Hypothalamus (tissue), 51 donors: ENCODE results near the gene COL1A1.

ENCODE experiments used
- DNase-seq, 51 donors: peaks; one replicate each; lab custom pipeline; 2025; lab: John Stamatoyannopoulos, UW

Gene COL1A1

DNA sequence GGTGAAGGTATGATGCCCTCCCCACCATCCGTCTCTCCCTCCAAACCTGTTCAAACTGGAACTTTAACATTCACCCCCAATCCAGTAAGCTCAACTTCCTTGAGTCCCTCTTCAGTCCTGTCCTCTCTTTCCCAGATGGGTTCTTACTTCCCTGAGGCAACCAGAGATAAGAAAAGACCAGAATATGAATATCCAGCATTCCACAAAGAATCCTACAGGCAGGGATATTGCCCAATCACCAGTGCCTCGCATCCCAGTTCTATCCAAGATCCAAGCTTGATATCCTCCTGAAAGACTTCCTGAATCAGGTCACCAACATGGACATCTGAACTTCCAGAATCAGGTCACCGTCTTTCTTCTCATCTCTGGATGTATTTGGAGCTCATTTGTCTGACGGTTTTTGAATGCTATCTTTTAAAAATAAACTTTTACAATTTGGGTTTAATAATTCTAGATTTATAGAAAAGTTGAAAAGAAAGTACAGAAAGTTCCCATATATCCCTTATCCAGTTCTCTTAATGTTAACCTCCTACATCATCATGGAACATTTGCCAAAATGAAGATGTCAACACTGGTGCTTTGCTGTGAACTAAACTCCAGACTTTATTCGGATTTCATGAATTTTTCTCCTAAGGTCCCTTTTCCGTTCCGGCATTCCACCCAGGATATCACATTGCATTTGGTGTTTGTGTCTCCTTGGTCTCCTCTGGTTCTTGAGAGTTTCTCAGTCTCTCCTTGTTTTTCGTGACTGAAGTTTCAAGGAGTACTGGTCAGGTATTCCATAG is 13.7 kb upstream of the COL1A1 start:
- no peak for DNase-seq

DNA sequence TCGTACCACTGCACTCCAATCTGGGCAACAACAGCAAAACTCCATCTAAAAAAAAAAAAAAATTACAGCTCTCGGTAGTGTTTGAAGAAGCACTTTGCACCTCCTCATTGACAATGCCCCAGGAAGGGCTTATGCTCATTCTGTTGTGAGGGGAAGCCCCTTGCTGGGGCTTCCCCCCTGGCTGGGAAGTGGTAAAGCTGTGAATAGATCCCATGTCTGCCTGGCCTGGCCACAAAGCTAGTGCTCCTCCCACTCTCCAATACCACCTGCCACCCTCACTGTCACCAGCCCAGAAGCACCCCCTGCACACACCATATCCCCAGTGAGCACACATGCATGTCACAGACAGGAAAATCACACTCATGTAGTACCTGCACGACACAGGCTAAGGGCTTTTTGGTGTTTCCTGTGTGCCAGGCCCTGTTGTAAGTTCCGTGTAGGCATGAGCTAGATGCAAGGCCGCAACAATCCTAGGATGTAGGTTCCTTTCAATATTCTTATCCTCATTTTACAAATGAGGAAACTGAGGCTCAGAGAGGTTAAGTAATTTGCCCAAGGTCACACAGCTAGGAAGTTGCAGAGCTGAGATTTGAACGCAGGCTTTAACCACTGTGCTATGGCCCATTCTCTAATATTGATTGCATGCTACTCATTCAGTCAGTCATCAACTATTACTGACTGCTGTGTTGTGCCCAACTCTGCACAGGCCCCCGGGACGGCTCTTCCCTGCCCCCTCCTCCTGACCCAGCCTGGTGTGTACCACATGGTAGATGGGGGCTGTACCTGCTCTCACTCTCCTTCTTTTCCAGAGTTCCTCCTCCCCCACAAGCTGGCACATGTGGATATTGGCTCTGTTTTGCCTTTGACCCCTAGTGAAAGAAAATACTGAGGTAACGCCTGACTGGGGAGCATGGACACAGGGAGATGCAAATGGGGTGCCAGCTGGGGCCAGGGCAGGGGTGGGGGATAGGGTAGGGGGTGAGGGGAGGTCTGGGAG is 11.9 kb upstream of the COL1A1 start:
- no peak for DNase-seq

DNA sequence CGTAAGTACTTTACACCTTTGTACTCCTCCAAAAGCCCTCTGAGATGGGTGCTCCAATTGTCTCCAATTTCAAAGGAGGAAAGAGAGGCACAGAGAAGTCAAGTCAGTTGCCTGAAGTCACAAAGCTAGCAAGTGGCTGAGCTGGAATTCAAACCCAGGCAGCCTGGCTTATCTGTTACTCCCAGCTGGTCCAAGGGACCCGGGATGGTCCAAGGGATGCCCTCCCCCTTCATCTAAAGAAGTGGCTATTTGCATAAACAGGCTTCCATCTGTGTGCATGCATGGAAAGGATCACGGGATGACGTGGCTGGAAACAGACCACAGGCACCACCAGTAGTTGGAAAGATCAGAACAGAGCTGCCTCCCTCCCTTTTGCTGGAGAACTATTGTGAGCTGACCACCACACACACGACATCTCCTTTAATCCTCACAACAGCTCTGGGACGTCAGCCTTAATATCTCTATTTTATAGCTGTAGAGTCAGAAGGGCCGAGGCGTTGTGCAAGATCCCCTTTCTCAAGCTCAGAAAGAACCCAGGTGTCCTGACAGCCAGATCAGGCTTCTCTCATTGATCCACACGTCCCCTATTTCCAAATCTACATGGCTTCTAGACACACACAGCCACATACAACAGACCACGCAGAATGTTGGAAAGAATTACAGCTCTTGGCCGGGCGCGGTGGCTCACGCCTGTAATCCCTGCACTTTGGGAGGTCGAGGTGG is 10.9 kb upstream of the COL1A1 start:
- DNase-seq: no peak

DNA sequence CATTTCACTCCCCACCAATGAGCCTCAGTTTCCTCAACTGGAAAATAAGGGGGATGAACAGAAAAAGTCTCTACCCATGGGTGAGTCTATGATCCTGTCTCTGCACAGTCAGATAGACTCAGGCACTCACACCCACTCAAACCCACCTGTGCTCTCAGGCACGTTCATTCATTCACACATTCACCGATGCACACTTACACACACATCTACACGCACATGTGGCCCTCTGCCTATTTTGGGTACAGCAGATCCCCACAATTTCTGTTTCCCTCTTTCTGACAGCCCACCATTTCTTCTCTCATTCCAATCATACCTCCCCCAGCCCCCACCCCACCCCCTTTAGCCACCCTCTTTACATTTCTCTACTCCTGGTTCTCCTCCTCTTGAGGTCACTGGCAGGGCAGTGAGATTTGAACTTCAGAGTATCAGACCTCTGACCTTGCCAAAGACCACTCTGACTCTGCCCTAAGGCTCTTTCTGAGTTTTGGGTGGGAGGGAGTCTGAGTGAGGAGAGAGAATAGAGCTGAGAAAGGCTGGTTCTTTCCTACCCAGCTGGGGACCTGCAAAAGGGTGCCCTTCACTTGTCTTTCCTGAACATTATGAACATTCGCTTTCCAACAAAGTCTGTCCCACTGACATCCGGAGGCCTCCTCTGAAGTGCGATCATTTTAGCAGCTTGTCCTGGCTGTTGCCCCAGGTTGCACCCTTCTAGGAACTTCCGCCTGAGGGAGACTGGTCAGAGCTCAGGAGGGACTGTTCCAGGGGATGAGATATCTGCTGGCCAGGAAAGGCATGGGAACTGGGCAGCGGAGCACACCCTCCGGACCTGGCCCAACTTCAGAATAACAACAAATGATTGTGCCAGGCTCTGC is 10.1 kb upstream of the COL1A1 start:
- no peak for DNase-seq

DNA sequence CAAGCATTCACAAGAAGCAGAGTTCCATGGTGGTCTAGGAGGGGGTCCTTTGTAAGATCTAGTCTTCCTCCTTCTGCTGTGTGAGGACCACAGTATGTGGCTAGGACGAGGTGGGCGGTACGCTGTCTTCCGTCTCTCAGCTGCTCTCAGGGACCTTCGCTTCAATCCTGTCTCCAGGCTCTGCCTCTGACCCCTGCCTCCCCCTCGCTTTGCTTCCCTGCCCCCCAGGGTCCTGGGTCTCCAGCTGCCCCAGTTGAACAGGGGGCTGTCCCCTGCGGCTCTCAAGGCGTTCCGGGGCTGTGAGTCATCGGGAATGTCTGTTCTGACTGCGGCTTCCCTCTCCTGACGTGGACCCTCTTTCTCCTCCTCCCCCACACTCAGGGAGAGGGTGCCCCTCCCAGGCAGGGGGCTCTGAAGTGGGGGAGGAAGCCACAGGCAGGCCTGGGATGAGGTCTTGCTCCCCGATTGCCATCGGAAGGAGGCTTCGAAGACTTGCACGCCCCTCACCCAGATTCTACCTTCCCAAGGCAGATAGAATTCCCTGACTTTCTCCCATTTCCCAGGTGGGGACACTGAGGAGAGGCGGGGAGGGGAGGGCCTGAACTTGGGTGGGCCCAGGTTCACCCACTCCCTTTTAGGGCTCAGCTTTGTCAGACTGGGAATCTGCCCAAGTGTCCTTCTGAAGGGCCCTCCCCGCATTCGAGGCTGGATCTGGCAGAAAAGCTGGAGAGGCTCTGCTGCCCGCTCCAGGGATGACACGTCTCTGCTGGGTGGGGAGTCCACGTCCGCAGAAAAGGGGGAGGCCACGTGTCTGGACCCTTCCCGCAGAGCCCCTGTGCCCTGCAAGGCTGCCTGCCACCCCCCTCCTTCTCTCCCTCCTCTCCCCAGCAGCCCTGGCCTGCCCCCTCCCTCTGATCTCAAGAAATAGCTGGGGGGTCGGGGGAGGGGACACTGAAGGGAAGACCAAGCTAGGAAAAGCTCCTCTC is 9.1 kb upstream of the COL1A1 start:
- DNase-seq: no peak

DNA sequence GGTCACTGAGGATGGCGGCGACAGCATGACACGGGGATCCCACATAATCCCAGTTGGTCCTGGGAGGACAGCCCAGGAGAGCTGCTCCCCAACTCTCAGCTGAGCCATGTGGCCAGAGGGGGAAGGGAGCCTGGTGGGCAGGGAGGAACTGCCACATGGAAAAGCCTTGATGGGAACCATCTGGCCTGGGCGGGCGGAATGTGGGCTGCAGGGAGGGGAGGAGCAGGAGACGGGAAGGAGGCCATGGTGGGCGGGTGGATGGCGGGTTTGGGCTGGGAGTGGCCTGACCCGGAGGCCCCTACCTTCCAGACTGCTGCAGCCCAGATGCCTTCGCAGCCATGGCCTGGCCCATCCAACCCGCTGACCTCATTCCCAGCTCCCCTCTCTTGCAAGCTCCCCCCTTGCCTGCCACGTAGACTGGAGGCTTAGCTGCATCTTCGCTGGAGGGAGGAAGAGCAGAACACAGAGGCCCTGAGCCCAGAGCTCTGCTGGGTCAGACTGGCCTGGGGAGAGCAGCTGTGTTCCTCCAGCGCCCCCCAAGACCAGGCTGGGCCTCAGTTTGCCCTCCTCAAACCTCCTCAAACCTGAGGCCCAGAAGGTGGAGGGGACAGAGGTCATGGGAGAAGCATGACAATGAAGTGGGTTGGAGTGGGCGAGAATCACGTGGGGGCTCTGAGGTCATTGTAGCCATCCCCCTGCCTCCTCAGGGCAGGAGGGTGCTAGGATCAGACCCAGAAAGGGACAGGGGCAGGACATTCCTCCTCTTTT is 8.2 kb upstream of the COL1A1 start:
- no peak for DNase-seq

DNA sequence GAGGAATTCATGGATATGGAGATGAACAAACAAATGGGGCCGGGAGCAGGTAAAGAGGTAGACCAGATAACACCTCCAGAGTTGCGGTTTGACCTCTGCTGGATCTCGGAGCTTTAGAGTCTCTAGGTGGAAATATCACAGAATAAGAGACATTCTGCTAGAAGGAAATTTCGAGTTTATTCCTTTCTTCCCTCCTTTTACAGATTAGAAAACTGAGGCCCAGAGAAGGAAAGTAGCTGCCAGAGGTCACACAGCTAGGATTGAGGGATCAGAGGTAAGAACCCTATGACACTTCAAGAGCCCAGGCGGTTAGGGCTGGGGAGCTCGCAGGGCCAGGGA is 7.7 kb upstream of the COL1A1 start:
- no peak for DNase-seq

DNA sequence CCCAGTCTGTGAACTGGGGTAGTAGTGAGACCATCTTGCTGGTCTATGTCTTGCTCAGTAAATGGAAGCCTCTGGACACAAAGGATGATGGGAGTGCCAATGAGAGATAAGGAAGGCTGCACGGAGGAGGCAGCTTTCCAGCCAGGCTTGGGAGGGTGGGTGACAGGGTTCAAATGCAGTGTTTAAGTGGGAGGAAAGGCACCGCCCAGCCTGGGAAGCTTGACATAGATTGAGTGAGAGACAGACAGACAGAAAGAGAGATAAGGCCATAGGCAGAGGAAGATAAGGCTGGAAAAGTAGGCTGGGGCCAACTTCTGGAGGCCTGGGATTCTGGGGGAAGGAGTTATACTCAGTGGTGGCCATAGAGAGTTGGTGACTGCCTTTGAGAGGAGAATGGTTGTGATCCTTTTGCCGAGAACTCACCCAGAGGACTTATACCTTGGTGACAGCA is 7.2 kb upstream of the COL1A1 start:
- DNase-seq: no peak

DNA sequence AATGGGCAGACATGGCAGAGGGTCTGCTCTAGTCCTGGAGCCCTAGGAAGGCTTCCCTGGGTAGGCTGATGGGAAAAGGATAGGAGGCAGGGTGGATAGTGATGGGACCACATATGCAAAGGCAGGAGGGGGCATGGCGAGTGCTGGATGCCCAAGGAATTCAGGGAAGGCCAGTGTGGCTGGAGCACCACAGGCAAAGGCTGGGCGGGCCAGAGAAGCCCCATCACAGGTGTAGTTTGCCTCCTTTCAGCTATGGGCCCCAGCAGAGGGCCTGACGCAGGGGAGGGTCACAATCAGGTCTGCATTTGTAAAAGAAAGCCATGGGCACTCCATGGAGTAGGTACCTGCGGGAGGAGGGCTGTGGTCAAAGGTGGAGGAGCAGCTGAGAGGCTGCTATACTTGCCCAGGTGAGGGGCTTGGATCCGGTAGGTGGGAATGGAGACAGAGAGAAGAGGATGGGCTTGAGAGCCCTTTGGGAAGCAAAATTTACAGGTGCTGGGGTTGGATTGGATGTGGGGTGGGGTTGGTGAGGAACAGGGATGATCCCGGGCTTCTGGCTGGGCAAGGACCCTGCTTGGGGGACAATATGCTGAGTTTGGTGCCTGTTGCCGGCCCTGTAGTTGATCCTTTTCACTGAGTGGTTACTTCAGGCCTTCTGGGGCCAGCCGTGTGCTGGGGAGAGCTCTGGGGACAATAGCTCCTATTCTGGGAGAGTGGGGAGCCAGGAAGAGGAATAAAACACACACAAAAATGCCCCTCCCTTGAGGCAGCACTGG is 6.5 kb upstream of the COL1A1 start:
- DNase-seq: no peak

DNA sequence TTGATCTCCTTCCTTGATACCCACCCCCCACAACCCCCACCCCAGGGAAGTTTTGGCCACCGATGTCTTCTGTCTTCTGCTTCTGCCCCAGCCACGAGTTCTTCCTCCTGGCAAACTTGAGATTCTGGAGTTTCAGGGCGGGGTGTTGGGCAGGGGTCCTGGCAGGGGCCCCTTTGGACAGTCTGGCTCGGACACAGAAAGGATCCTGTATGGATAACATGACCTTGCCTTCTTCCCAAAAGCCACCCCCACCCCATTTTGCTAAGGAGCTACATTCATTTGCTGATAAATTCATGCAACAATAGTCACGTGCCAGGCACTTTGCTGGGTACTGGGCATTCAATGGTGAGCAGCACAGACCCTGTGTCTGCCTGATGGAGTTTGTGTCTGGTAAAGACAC is 5.9 kb upstream of the COL1A1 start:
- no peak for DNase-seq

DNA sequence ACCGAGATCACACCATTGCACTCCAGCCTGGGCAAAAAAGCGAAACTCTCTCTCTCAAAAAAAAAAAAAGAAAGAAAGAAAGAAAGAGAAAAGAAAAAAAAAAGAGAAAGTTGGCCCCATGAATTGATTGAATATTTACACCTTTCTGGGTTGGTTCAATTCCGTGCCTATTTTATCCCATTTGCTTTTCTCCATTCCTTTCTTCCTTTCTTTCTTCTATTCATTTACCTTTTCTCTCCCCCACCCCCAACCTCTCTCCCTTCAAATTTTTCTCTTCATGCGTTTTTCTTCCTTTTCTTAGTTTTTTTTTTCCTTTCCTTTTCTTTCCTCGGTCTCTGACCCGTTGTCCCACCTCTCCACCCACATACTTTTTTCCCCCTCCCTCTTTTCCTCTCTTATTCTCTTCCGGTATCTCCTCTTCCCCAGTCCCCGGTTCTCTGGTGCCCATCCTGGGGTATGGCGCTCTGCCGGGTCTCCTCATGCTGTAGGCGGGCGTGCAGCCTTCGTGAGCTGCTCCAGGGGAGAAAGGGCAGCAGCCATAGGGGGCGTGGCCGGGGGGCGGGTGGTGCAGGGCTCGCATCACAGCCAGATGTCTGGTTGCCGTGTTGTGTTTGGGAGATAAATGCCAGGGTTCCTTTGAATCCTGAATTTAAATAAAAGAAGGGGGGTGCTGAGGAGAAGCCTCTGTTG is 5.3 kb upstream of the COL1A1 start:
- DNase-seq: no peak

DNA sequence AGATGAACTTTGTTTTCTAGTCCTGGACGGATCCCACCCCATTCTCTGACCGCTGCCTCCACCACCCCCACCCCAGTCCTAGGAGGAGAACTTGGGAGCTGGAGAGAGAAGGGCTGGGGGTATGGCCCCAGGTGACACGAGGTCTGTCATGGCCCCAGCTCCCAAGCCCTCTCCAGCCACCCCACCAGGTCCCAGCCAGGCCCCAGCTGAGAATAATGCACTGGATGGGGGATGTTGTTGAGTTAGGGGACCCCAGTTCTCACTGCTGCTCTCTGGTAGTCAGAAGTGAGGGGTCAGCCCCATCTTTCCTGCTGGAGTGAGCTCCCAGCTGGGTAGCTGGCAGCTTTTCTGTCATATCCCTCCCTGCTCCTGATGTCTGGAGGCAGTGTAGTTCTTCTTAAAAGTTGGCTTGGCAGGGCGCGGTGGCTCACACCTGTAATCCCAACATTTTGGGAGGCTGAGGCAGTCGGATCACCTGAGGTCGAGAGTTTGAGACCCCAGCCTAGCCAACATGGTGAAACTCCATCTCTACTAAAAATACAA is 4.6 kb upstream of the COL1A1 start:
- DNase-seq: no peak

DNA sequence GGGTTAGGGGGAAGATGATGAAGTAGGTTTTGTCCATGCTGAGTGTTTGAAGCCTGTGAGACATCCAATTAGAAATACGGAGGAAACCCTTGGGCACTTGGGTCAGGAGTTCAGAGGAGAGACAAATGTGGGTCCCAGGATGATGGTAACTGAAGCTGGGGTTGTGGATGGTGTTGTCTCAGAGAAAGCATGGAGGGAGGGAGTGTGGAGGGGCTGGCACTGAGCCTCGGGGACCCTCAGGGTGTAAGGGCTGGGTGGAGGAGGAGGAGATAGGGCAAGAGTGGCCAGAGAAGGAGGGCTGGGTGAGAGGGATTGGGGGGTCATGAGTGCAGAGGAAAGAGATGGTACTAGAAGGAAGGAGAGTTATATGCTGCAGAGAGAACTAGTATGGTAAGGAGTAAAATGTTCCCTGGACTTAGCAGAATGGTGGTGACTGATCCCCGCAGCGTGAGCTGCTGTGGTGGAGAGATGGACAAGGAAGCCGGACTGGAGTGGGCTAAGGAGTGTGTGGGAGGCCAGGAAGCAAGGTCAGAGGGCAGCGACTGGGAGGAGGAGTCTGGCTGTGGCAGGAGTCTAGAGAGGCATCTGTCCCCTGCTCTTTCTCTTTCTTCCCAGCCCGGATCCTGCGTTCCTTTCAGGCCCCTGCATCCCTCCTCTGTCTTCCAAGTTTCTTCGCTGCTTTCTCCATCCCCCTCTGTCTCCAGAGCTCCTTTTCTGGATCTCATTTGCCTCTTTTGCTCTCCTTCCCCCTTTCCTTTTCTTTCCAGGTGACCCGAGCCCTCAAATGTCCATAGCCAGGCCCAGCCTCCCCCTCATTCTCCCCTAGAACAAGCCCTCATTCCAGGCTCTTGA is 3.9 kb upstream of the COL1A1 start:
- DNase-seq: no peak

DNA sequence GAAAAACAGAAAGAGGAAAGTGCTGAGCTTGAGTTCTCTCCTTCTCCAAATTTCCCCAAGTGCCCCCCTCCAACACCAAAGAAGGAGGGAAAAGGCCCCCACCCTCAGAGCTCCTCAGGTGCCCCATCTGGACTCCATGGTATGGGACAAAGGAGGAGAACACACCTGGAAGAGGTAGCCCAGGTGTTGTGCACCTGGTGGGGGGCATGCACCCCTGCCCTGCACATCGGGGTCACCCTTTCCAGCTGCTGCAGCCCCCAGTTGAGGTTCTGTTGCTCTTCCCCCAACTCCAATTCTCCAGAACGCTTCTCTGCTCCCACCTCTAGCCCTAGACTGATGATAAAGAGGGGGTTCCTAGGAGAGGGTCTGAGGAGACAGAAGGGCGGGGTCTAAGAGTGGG is 3.0 kb upstream of the COL1A1 start:
- no peak for DNase-seq

DNA sequence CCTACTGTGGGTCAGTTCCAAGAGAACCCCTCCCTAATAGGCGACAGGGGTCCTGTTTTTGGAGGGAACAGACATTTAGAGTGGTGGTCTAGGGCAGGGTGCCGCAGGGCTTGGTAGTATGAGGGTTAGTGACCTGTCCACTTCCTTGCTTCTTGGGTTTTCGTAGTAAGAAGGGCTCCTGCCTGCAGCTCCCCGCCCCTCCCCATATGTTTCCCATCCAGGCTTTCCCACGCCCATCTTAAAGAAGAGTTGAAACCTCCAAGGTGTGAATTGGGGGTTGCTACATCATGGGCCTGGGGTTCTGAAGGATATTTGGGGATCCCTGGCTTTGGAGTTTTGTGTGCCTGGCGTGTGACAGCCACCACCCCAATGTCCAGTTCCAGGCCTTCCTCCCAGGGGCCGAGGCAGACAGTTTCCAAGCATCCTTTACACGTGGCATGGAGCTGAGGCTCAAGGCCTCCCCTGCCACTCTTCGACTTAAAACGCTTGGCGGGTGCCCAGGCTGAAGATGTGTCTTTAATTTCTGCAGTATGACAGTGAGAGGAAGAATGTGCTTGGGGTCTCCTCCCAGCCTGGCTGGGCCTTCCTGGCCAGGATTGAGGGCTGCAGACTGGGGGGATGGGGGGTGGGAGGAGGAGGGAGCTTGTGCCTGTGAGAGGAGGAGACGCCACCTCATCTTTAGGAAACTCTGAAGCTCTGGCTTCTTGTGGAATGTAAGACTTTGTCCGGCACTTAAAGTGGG is 2.3 kb upstream of the COL1A1 start:
- no peak for DNase-seq
